HepG2 (cell line): ENCODE measurements around the gene CADM1. TPM values are rescaled to one million over a fixed set of nuclear protein-coding genes. Genes with fewer than 3 reads are reported as not detected.
A peak's percentile ranks its signal among the peaks of the same experiment; 100 is the strongest.

Experiments used
- ATAC-seq: fragments of 200-7000 bp; cut with Tn5 transposase; 3 replicates; pipeline ENCODE4 v1.9.1; 2020; ENCODE audit warnings: mild to moderate bottlenecking, moderate library complexity
- BruUV-seq: library from RNA; stranded (reverse); fragments of 400-500 nt; replicated peaks from 2 replicates; lab custom pipeline; 2021; lab: Mats Ljungman, UMichigan
- CTCF ChIA-PET: fragments of 300-600 bp; formaldehyde crosslinking; extraction: SDS; loops from one replicate; lab custom pipeline; 2021; ENCODE audit warnings: low total read pairs, inconsistent platforms, low intra/inter-chr PET ratio; lab: Yijun Ruan, JAX
- POLR2A ChIA-PET: fragments of 350-600 bp; sonication (Branson Sonifier 250); formaldehyde crosslinking; loops from one replicate; lab custom pipeline; 2020; ENCODE audit warnings: antibody characterized with exemption, inconsistent platforms; lab: Yijun Ruan, JAX
- DNase-seq: peaks from one replicate; pipeline ENCODE4 v3.0.0-alpha.2; 2015; ENCODE audit warnings: low spot score
- FAIRE-seq: peaks from 3 replicates; lab custom pipeline; 2011; peaks lifted over from hg19 to GRCh38; lab: Jason Lieb, UNC
- H2AFZ ChIP-seq: one replicate; pipeline ENCODE4 v1.6.1; 2011; ENCODE audit warnings: low read length, inconsistent platforms
- H3K27ac ChIP-seq: fragments of 300-600 bp; 3 replicates; pipeline ENCODE4 v1.8.0; 2011; ENCODE audit warnings: mixed run types, mild to moderate bottlenecking, mixed read lengths, low read length, inconsistent platforms; ENCODE audit not compliant: insufficient read depth; ENCODE audit errors: extremely low read length
- H3K27me3 ChIP-seq, 2 experiments: fragments of 200-600 bp in 1 of 2; 2 replicates in 1 of 2; 3 replicates in 1 of 2; pipeline versions ENCODE4 v1.6.0 to v1.8.0; 2011; ENCODE audit warnings: low read length in 2 of 2, mild to moderate bottlenecking in 2 of 2, moderate library complexity in 2 of 2, inconsistent platforms in 1 of 2; ENCODE audit not compliant: insufficient read depth in 2 of 2, control insufficient read depth in 1 of 2
- H3K36me3 ChIP-seq, 2 experiments: fragments of 200-600 bp in 1 of 2; replicated peaks in 1 of 2; 2 replicates in 1 of 2; 3 replicates in 1 of 2; pipeline versions ENCODE4 v1.5.1 to v1.8.0; 2011; ENCODE audit warnings: low read length in 2 of 2, inconsistent platforms in 1 of 2; ENCODE audit not compliant: insufficient read depth in 2 of 2, control insufficient read depth in 1 of 2
- H3K4me1 ChIP-seq: 2 replicates; pipeline ENCODE4 v1.5.1; 2012; ENCODE audit warnings: low read length, inconsistent platforms; ENCODE audit not compliant: insufficient read depth
- H3K4me2 ChIP-seq: 2 replicates; pipeline ENCODE4 v1.6.0; 2011; ENCODE audit warnings: low read depth, low read length, inconsistent platforms
- H3K4me3 ChIP-seq, 3 experiments: fragments of 200-600 bp in 1 of 3; sonication (generic), shearing (Covaris generic) in 1 of 3; replicated peaks in 1 of 3; 2 replicates each; pipeline ENCODE4 v1.5.1; 2011 to 2016; ENCODE audit warnings: low read length in 3 of 3, inconsistent platforms in 2 of 3, low read depth in 2 of 3, mild to moderate bottlenecking in 2 of 3, control low read depth in 1 of 3, mixed read lengths in 1 of 3; ENCODE audit not compliant: insufficient read depth in 1 of 3
- H3K79me2 ChIP-seq: one replicate; pipeline ENCODE4 v1.6.1; 2011; ENCODE audit warnings: low read length, inconsistent platforms; ENCODE audit not compliant: insufficient read depth
- H3K9ac ChIP-seq: 2 replicates; pipeline ENCODE4 v1.6.0; 2011; ENCODE audit warnings: mild to moderate bottlenecking, low read depth, low read length, inconsistent platforms; ENCODE audit not compliant: insufficient read depth
- H3K9me3 ChIP-seq: 2 replicates; pipeline ENCODE4 v1.5.1; 2012; ENCODE audit warnings: mild to moderate bottlenecking, low read length
- H4K20me1 ChIP-seq: 2 replicates; pipeline ENCODE4 v1.6.0; 2011; ENCODE audit warnings: inconsistent platforms, mild to moderate bottlenecking, low read length, moderate library complexity; ENCODE audit not compliant: insufficient read depth
- AHR ChIP-seq: IDR thresholded peaks from 2 replicates; pipeline ENCODE4 v1.6.1; 2018; ENCODE audit warnings: missing genetic modification reagents, missing compliant biosample characterization
- ATF5 ChIP-seq: sonication (generic); formaldehyde crosslinking; IDR thresholded peaks from 2 replicates; pipeline ENCODE4 v1.4.0; 2020; ENCODE audit warnings: mild to moderate bottlenecking, low read depth, missing genetic modification reagents
- ATF7 ChIP-seq, 2 experiments: fragments of 450-650 bp in 1 of 2; sonication (generic) in 1 of 2; formaldehyde crosslinking in 1 of 2; IDR thresholded peaks; 2 replicates each; pipeline versions ENCODE4 v1.4.0 to v1.6.1; 2016 to 2020; ENCODE audit warnings: antibody characterized with exemption in 1 of 2, mild to moderate bottlenecking in 1 of 2, missing genetic modification reagents in 1 of 2
- CCAR2 ChIP-seq: fragments of 200-400 bp; formaldehyde crosslinking; optimal IDR thresholded peaks from 2 replicates; pipeline ENCODE3; 2018; ENCODE audit warnings: low read depth, mild to moderate bottlenecking, low read length, moderate library complexity
- CENPX ChIP-seq: sonication (generic); formaldehyde crosslinking; IDR thresholded peaks from 2 replicates; pipeline ENCODE4 v1.9.0; 2021; ENCODE audit warnings: mild to moderate bottlenecking, missing genetic modification reagents, moderate library complexity
- ERF ChIP-seq: IDR thresholded peaks from 2 replicates; pipeline ENCODE4 v1.6.1; 2018; ENCODE audit warnings: missing biosample characterization, missing genetic modification reagents
- HBP1 ChIP-seq: IDR thresholded peaks from 2 replicates; pipeline ENCODE4 v1.6.1; 2016; ENCODE audit warnings: low read depth, control low read depth
- HINFP ChIP-seq: sonication (generic); formaldehyde crosslinking; IDR thresholded peaks from 2 replicates; pipeline ENCODE4 v1.4.0; 2020; ENCODE audit warnings: low read depth, mild to moderate bottlenecking, missing genetic modification reagents
- JUND ChIP-seq: sonication (generic); formaldehyde crosslinking; IDR thresholded peaks from 2 replicates; pipeline ENCODE4 v1.8.0; 2022; ENCODE audit warnings: mild to moderate bottlenecking, missing genetic modification reagents
- NCOR1 ChIP-seq: fragments of 200-600 bp; sonication (generic); IDR thresholded peaks from 2 replicates; pipeline ENCODE4 v1.7.0; 2017; ENCODE audit warnings: antibody characterized with exemption, low read length, borderline replicate concordance
- RNF219 ChIP-seq: sonication (generic); formaldehyde crosslinking; IDR thresholded peaks from 2 replicates; pipeline ENCODE4 v1.5.0; 2020; ENCODE audit warnings: mild to moderate bottlenecking, missing genetic modification reagents
- SP2 ChIP-seq: sonication (generic); formaldehyde crosslinking; IDR thresholded peaks from 2 replicates; pipeline ENCODE4 v1.5.1; 2020; ENCODE audit warnings: mild to moderate bottlenecking, missing genetic modification reagents
- SP4 ChIP-seq: sonication (generic); formaldehyde crosslinking; IDR thresholded peaks from 2 replicates; pipeline ENCODE4 v1.8.1; 2023; ENCODE audit warnings: mild to moderate bottlenecking, missing genetic modification reagents
- ZNF317 ChIP-seq: sonication (generic); formaldehyde crosslinking; IDR thresholded peaks from 2 replicates; pipeline ENCODE4 v1.5.0; 2020; ENCODE audit warnings: mild to moderate bottlenecking, missing genetic modification reagents
- ZNF720 ChIP-seq: sonication (generic); formaldehyde crosslinking; IDR thresholded peaks from 2 replicates; pipeline ENCODE4 v1.4.0; 2020; ENCODE audit warnings: missing genetic modification reagents
- ZNF772 ChIP-seq: sonication (generic); formaldehyde crosslinking; IDR thresholded peaks from 2 replicates; pipeline ENCODE4 v1.5.0; 2020; ENCODE audit warnings: mild to moderate bottlenecking, missing genetic modification reagents
- ZNF83 ChIP-seq: sonication (generic); formaldehyde crosslinking; IDR thresholded peaks from 2 replicates; pipeline ENCODE4 v1.4.0; 2020; ENCODE audit warnings: missing genetic modification reagents, mild to moderate bottlenecking, borderline replicate concordance
- WGBS: methylation state at CpG from one replicate; pipeline ENCODE4 v1.1.6; 2017; ENCODE audit warnings: low lambda C conversion rate; 5-methylcytosine and 5-hydroxymethylcytosine counted together
- in situ Hi-C: cut with HindIII; loops from 2 replicates; pipeline ENCODE4 v1.10.0; 2017; ENCODE audit warnings: low pct_unique_long_range_greater_than_20kb; ENCODE audit not compliant: extremely low pct_ligation_motif_present
- intact Hi-C: fragments of 100-400 bp; cut with micrococcal nuclease; formaldehyde crosslinking; loops from one replicate; pipeline ENCODE4 v1.10.0; 2022; ENCODE audit not compliant: unreplicated experiment
- polyA plus RNA-seq, 8 experiments: library from polyadenylated mRNA; depleted of rRNA in 3 of 8; stranded (reverse) in 7 of 8; unstranded in 1 of 8; fragments of >200 nt; fragmentation: Illumina TruSeq in 4 of 8; extraction: Trizol in 4 of 8; gene quantifications; 2 replicates each; pipeline versions ENCODE4 v1.2.1 to v1.2.3, GENCODE V29; 2011 to 2016; ENCODE audit warnings: low read depth in 4 of 8, missing spikeins in 1 of 8, mixed read lengths in 1 of 8; ENCODE audit not compliant: insufficient read depth in 1 of 8
- total RNA-seq, 5 experiments: library from RNA; depleted of rRNA; stranded (reverse); fragments of >200 nt; fragmentation: Illumina TruSeq; extraction: Trizol; gene quantifications; 2 replicates each; pipeline ENCODE4 v1.2.3, GENCODE V29; 2016; ENCODE audit warnings: low read depth in 1 of 5

The CADM1 gene
- total and polyA plus RNA-seq, 2 of the 13 experiments (the other 11 are each of a cell fraction or from before 2014, with no cell fraction given) = 71.3 to 122 TPM

GRCh38 chr11:115247361-115247760 is 256.9 kb downstream of the CADM1 start (continued):
- TF ChIP-seq ZNF317 (CRISPR knock-in tag) = 0 out of 2 replicates have a peak, but pooled peaks have one; percentile 25
- no peak for TF ChIP-seq AHR
- TF ChIP-seq NCOR1 = peak; percentile 53; the same call in 1 of the 2 replicates
- no peak for TF ChIP-seq HBP1 (CRISPR knock-in tag)
- no peak for TF ChIP-seq CENPX (CRISPR knock-in tag)
- TF ChIP-seq SP4 (CRISPR knock-in tag) = no peak
- TF ChIP-seq CCAR2 = no peak
- TF ChIP-seq ATF7 (IDR thresholded peaks at IDR 0.05) = no peak
- TF ChIP-seq ATF7 (CRISPR knock-in tag; IDR thresholded peaks at IDR 0.05) = no peak
- TF ChIP-seq ZNF83 = no peak
- TF ChIP-seq RNF219 (CRISPR knock-in tag) = no peak
- TF ChIP-seq, all 625 proteins: peak for 3

GRCh38 chr11:115244758-115245157 is 259.5 kb downstream of the CADM1 start:
- ChIA-PET POLR2A (no interaction called here), CTCF (no interaction called here)
- H3K79me2 ChIP-seq = no peaks in the 10 kb centered on the region
- no peaks in the 10 kb centered on the region for H3K9me3 ChIP-seq
- peaks cover 39% of the 10 kb centered on the region for H3K4me1 ChIP-seq
- H3K4me2 ChIP-seq = no peak overlapping the region
- ATAC-seq = no peak
- DNase-seq = no peak
- peaks cover 5% of the 10 kb centered on the region; the same call in 1 of the 2 replicates for H4K20me1 ChIP-seq
- FAIRE-seq = no peak
- H3K27me3 ChIP-seq = no peaks in the 10 kb centered on the region
- intact Hi-C loops (no loop called here), in situ Hi-C loops (no loop called here)
- no peak overlapping the region for H3K4me3 ChIP-seq
- H3K36me3 ChIP-seq = peaks cover 0 to 15% of the 10 kb centered on the region in 2 experiments; a peak in 1 of 5 replicates
- WGBS = 96% methylated on average over 7 of the region's 7 CpGs
- no peak overlapping the region for H3K9ac ChIP-seq
- BruUV-seq = no TSS peak
- H2AFZ ChIP-seq = no peak overlapping the region
- H3K27ac ChIP-seq = no peak overlapping the region
- TF ChIP-seq JUND (CRISPR knock-in tag) = no peak
- TF ChIP-seq ATF5 = no peak
- no peak for TF ChIP-seq ZNF720
- no peak for TF ChIP-seq SP2 (CRISPR knock-in tag)
- TF ChIP-seq ZNF772 (CRISPR knock-in tag) = no peak
- TF ChIP-seq ERF = no peak
- TF ChIP-seq HINFP (CRISPR knock-in tag) = no peak
